H1 (cell line): Measurements from ENCODE around the gene AP2A2. TPM values are rescaled to one million over a fixed set of nuclear protein-coding genes. Genes with fewer than 3 reads are reported as not detected.

Experiments
- CTCF ChIA-PET: fragments of 300-600 bp; sonication (Branson Sonifier 250); formaldehyde crosslinking; loops from one replicate; lab custom pipeline; 2021; ENCODE audit not compliant: partially characterized antibody; lab: Charles Lee
- POLR2A ChIA-PET: fragments of 300-600 bp; sonication (Branson Sonifier 250); formaldehyde crosslinking; loops from one replicate; lab custom pipeline; 2021; ENCODE audit warnings: inconsistent platforms; ENCODE audit not compliant: partially characterized antibody; lab: Charles Lee
- DNase-seq, 2 experiments: peaks; one replicate each; pipeline versions ENCODE4 v3.0.0 to v3.0.0-alpha.2; 2010 to 2022; ENCODE audit warnings: low spot score in 2 of 2, low read depth in 1 of 2, mixed read lengths in 1 of 2
- FAIRE-seq: peaks from 2 replicates; lab custom pipeline; 2011; peaks lifted over from hg19 to GRCh38; lab: Jason Lieb, UNC
- H2AFZ ChIP-seq: 2 replicates; pipeline ENCODE4 v1.8.1; 2012; ENCODE audit warnings: low read length, inconsistent platforms
- H2AK5ac ChIP-seq: 2 replicates; pipeline ENCODE4 v1.6.1; 2013; ENCODE audit warnings: low read depth, low read length
- H2BK120ac ChIP-seq: replicated peaks from 2 replicates; pipeline ENCODE3; 2013; ENCODE audit warnings: low read depth, low read length, inconsistent platforms
- H2BK12ac ChIP-seq: 2 replicates; pipeline ENCODE4 v1.6.1; 2013; ENCODE audit warnings: low read depth, low read length
- H2BK15ac ChIP-seq: 2 replicates; pipeline ENCODE4 v1.6.1; 2013; ENCODE audit warnings: low read length
- H2BK20ac ChIP-seq: 2 replicates; pipeline ENCODE4 v1.6.1; 2013; ENCODE audit warnings: low read length
- H2BK5ac ChIP-seq: 2 replicates; pipeline ENCODE4 v1.6.1; 2013; ENCODE audit warnings: low read depth, low read length
- H3K14ac ChIP-seq: 2 replicates; pipeline ENCODE4 v1.6.1; 2013; ENCODE audit warnings: inconsistent platforms; ENCODE audit not compliant: insufficient read length
- H3K18ac ChIP-seq: 2 replicates; pipeline ENCODE4 v1.6.1; 2013; ENCODE audit warnings: low read length; ENCODE audit errors: extremely low read depth
- H3K23ac ChIP-seq: 2 replicates; pipeline ENCODE4 v1.6.1; 2013; ENCODE audit warnings: inconsistent platforms; ENCODE audit not compliant: insufficient read length
- H3K23me2 ChIP-seq: 2 replicates; pipeline ENCODE4 v1.6.1; 2013; ENCODE audit warnings: low read depth, low read length
- H3K27ac ChIP-seq: 2 replicates; pipeline ENCODE4 v1.6.1; 2011; ENCODE audit warnings: low read depth, low read length, inconsistent platforms
- H3K27me3 ChIP-seq, 4 experiments: replicated peaks in 1 of 4; 1 replicate in 1 of 4; 2 replicates in 3 of 4; pipeline versions ENCODE4 v1.6.1 to v1.8.1; 2011 to 2013; ENCODE audit warnings: low read length in 3 of 4, mild to moderate bottlenecking in 3 of 4, inconsistent platforms in 2 of 4, mixed read lengths in 2 of 4, moderate library complexity in 1 of 4; ENCODE audit not compliant: control insufficient read depth in 3 of 4, insufficient read depth in 3 of 4; ENCODE audit errors: extremely low read depth in 1 of 4
- H3K36me3 ChIP-seq, 4 experiments: 2 replicates each; pipeline versions ENCODE4 v1.6.1 to v1.8.1; 2011 to 2013; ENCODE audit warnings: mild to moderate bottlenecking in 4 of 4, low read length in 3 of 4, moderate library complexity in 2 of 4, control low read depth in 1 of 4, inconsistent platforms in 1 of 4; ENCODE audit not compliant: insufficient read depth in 4 of 4, control insufficient read depth in 2 of 4
- H3K4ac ChIP-seq: replicated peaks from 2 replicates; pipeline ENCODE3; 2013; ENCODE audit warnings: low read length, low read depth, mixed read lengths, inconsistent platforms; ENCODE audit not compliant: insufficient read length
- H3K4me1 ChIP-seq, 4 experiments: replicated peaks in 1 of 4; 1 replicate in 1 of 4; 2 replicates in 3 of 4; pipeline versions ENCODE4 v1.6.1 to v1.8.1; 2011 to 2013; ENCODE audit warnings: low read length in 3 of 4, inconsistent platforms in 2 of 4, mixed read lengths in 1 of 4; ENCODE audit not compliant: insufficient read depth in 4 of 4, control insufficient read depth in 3 of 4
- H3K4me2 ChIP-seq, 2 experiments: 2 replicates each; pipeline versions ENCODE4 v1.6.1 to v1.8.1; 2011 to 2013; ENCODE audit warnings: low read depth in 2 of 2, low read length in 2 of 2, control low read depth in 1 of 2, inconsistent platforms in 1 of 2, mild to moderate bottlenecking in 1 of 2; ENCODE audit not compliant: insufficient read depth in 1 of 2
- H3K4me3 ChIP-seq, 4 experiments: fragments of 200-600, 300-600 bp in 1 of 4; sonication (generic), shearing (Covaris generic), sonication (Bioruptor Twin) in 1 of 4; 2 replicates each; pipeline versions ENCODE4 v1.5.1 to v1.8.1; 2011 to 2016; ENCODE audit warnings: low read length in 4 of 4, low read depth in 3 of 4, control low read depth in 2 of 4, inconsistent platforms in 2 of 4, mild to moderate bottlenecking in 2 of 4, mixed read lengths in 1 of 4, moderate library complexity in 1 of 4; ENCODE audit not compliant: insufficient read depth in 2 of 4; ENCODE audit errors: extremely low read depth in 1 of 4
- H3K56ac ChIP-seq: replicated peaks from 2 replicates; pipeline ENCODE3; 2013; ENCODE audit warnings: low read depth, mild to moderate bottlenecking, mixed read lengths, low read length, inconsistent platforms; ENCODE audit not compliant: insufficient read length
- H3K79me1 ChIP-seq: 2 replicates; pipeline ENCODE4 v1.6.1; 2013; ENCODE audit warnings: low read depth, low read length, control low read depth
- H3K79me2 ChIP-seq, 2 experiments: 2 replicates each; pipeline versions ENCODE4 v1.6.1 to v1.8.1; 2012 to 2013; ENCODE audit warnings: low read length in 2 of 2, mild to moderate bottlenecking in 2 of 2, inconsistent platforms in 1 of 2; ENCODE audit not compliant: insufficient read depth in 2 of 2, control insufficient read depth in 1 of 2
- H3K9ac ChIP-seq, 4 experiments: replicated peaks in 1 of 4; 1 replicate in 1 of 4; 2 replicates in 3 of 4; pipeline versions ENCODE4 v1.6.1 to v1.8.1; 2011 to 2013; ENCODE audit warnings: low read depth in 3 of 4, low read length in 3 of 4, control low read depth in 2 of 4, mild to moderate bottlenecking in 2 of 4, moderate library complexity in 2 of 4, inconsistent platforms in 1 of 4; ENCODE audit errors: extremely low read depth in 1 of 4
- H3K9me3 ChIP-seq, 2 experiments: 2 replicates each; pipeline versions ENCODE4 v1.6.1 to v1.8.1; 2012 to 2013; ENCODE audit warnings: mild to moderate bottlenecking in 2 of 2, moderate library complexity in 2 of 2, control low read depth in 1 of 2, inconsistent platforms in 1 of 2, low read depth in 1 of 2, low read length in 1 of 2, mixed read lengths in 1 of 2; ENCODE audit not compliant: insufficient read depth in 2 of 2
- H4K20me1 ChIP-seq, 2 experiments: replicated peaks in 1 of 2; 2 replicates each; pipeline versions ENCODE3 to v1.8.1; 2011 to 2013; ENCODE audit warnings: inconsistent platforms in 2 of 2, low read length in 2 of 2, mild to moderate bottlenecking in 1 of 2; ENCODE audit not compliant: insufficient read depth in 2 of 2, control insufficient read depth in 1 of 2
- H4K5ac ChIP-seq: 2 replicates; pipeline ENCODE4 v1.6.1; 2013; ENCODE audit warnings: low read length, low read depth, mixed read lengths, inconsistent platforms; ENCODE audit not compliant: insufficient read length
- H4K8ac ChIP-seq: 2 replicates; pipeline ENCODE4 v1.8.0; 2013; ENCODE audit warnings: mild to moderate bottlenecking, moderate library complexity, low read length, inconsistent platforms; ENCODE audit not compliant: insufficient read depth; ENCODE audit errors: extremely low read depth
- H4K91ac ChIP-seq: replicated peaks from 2 replicates; pipeline ENCODE3; 2013; ENCODE audit warnings: low read length, mixed read lengths, inconsistent platforms; ENCODE audit not compliant: insufficient read length
- HDAC6 ChIP-seq: IDR thresholded peaks from one replicate; pipeline ENCODE4 v1.7.1; 2012; ENCODE audit warnings: low read depth, mild to moderate bottlenecking, inconsistent platforms, low read length, moderate library complexity
- JUND ChIP-seq: IDR thresholded peaks from 2 replicates; pipeline ENCODE4 v1.6.1; 2011; ENCODE audit warnings: mild to moderate bottlenecking, improper control_type of control experiment, low read length
- KDM4A ChIP-seq: IDR thresholded peaks from one replicate; pipeline ENCODE4 v1.7.1; 2012; ENCODE audit warnings: low read depth, mild to moderate bottlenecking, moderate library complexity, low read length, inconsistent platforms; ENCODE audit not compliant: severe bottlenecking
- POLR2A ChIP-seq, 2 experiments: IDR thresholded peaks; 1 replicate in 1 of 2; 2 replicates in 1 of 2; pipeline ENCODE4 v1.6.1; 2011; ENCODE audit warnings: low read depth in 2 of 2, low read length in 2 of 2, mild to moderate bottlenecking in 2 of 2; ENCODE audit errors: control extremely low read depth in 1 of 2
- POU5F1 ChIP-seq: IDR thresholded peaks from 2 replicates; pipeline ENCODE4 v1.6.1; 2011; ENCODE audit warnings: low read depth, mild to moderate bottlenecking, low read length, moderate library complexity
- RBBP5 ChIP-seq: IDR thresholded peaks from 2 replicates; pipeline ENCODE4 v1.7.1; 2012; ENCODE audit warnings: low read depth, mild to moderate bottlenecking, inconsistent platforms, low read length, moderate library complexity, borderline replicate concordance
- RFX5 ChIP-seq: IDR thresholded peaks from 2 replicates; pipeline ENCODE4 v1.6.1; 2011; ENCODE audit warnings: low read depth, low read length, improper control_type of control experiment, borderline replicate concordance
- RXRA ChIP-seq: IDR thresholded peaks from 2 replicates; pipeline ENCODE4 v1.6.1; 2011; ENCODE audit warnings: low read depth, mild to moderate bottlenecking, low read length, moderate library complexity; ENCODE audit not compliant: insufficient read depth
- SIRT6 ChIP-seq: IDR thresholded peaks from one replicate; pipeline ENCODE4 v1.7.1; 2012; ENCODE audit warnings: low read length, inconsistent platforms
- SP2 ChIP-seq: IDR thresholded peaks from 2 replicates; pipeline ENCODE4 v1.6.1; 2012; ENCODE audit warnings: mild to moderate bottlenecking, low read length, inconsistent platforms
- TAF7 ChIP-seq: optimal IDR thresholded peaks from 2 replicates; pipeline ENCODE3; 2011; ENCODE audit warnings: low read depth, mild to moderate bottlenecking, inconsistent platforms, low read length, moderate library complexity, borderline replicate concordance
- TBP ChIP-seq: IDR thresholded peaks from 2 replicates; pipeline ENCODE4 v1.6.1; 2011; ENCODE audit warnings: low read depth, low read length, improper control_type of control experiment
- WGBS, 2 experiments: shearing (Covaris generic) in 1 of 2; methylation state at CpG; one replicate each; pipeline versions ENCODE4 v1.1.6 to v1.1.7; 2013 to 2015; ENCODE audit warnings: low lambda C conversion rate in 2 of 2, mixed read lengths in 2 of 2, inconsistent platforms in 1 of 2, low coverage in 1 of 2, missing lambda C conversion rate in 1 of 2; ENCODE audit not compliant: insufficient replicate concordance in 2 of 2, insufficient coverage in 1 of 2, insufficient read length in 1 of 2; ENCODE audit errors: extremely low coverage in 1 of 2, missing lambda C conversion rate in 1 of 2; 5-methylcytosine and 5-hydroxymethylcytosine counted together
- polyA plus RNA-seq, 7 experiments: library from polyadenylated mRNA; depleted of rRNA in 3 of 7; stranded (reverse) in 5 of 7; unstranded in 2 of 7; fragments of >200 nt in 5 of 7; fragments of 200-250 nt in 2 of 7; gene quantifications; 1 replicate in 5 of 7; 2 replicates in 1 of 7; 4 replicates in 1 of 7; pipeline versions ENCODE4 v1.2.1 to v1.2.3, GENCODE V29; 2011 to 2013; ENCODE audit warnings: missing spikeins in 2 of 7, mixed read lengths in 2 of 7
- total RNA-seq: library from RNA; stranded (reverse); fragmentation: NEBNext Ultra II Directional; extraction: Animal tissue kit (Norgen Biotek cat#: 25700); gene quantifications from 2 replicates; pipeline ENCODE4 v1.2.1, GENCODE V29; 2021
- TF ChIP-seq, protein P1 (sequence below): IDR thresholded peaks from 2 replicates; pipeline ENCODE4 v1.6.1; 2012; ENCODE audit warnings: inconsistent platforms

AP2A2 gene
- total and polyA plus RNA-seq, 2 of the 8 experiments (the other 6 are each of a cell fraction or from before 2014, with no cell fraction given) = 50.0 to 65.0 TPM

DNA sequence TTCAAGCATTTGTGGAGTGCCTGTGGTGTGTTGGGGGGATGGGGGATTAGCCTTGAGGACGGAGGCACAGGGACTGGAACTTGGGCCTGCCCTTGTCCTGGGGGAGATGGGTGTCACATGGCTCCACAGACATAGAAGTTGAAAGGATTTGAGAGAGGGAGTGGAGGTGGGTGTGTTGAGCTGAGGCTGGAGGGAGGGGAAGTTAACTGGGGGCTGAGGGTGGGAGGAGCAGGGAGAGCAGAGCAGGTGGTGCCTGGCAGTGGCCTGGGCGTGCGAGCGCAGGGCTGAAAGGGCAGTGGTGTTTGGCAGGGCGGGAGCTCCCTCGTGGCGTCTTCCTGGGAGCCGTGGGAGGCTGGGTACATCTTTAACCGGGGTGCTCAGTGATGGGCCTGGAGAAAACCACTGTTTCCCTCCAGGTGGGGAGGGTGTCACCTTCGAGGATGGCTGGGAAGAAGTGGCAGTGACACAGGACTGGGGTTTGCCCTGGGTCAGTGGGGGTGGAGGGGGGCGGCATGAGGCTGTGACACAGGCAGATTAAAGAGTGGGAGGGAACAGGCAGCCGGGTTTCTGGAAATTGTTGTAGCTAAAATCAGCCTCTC lies 45.5 kb downstream of the AP2A2 start:
- H3K79me1 ChIP-seq = peaks cover 12% of the 10 kb centered on the region
- 0 out of 2 replicates have a peak, but pooled peaks cover 2% of the 10 kb centered on the region for H3K23me2 ChIP-seq
- ChIA-PET POLR2A (interaction anchor here (0.9 to 1.6 kb wide), 2 partner anchors 26 to 84 kb away, joined by 3 to 6 read pairs; no protein-coding TSS in a partner anchor), CTCF (interaction anchor here (1.0 to 2.1 kb wide), 6 partner anchors 14 to 119 kb away, joined by 3 to 5 read pairs (median 4); no protein-coding TSS in a partner anchor)
- H2AFZ ChIP-seq = no peak overlapping the region
- H2AK5ac ChIP-seq = no peak overlapping the region
- no peak overlapping the region for H3K9ac ChIP-seq
- H4K8ac ChIP-seq = no peak overlapping the region
- peaks cover 4 to 17% (median 14%) of the 10 kb centered on the region in 4 experiments; a peak in 5 of 8 replicates for H3K36me3 ChIP-seq
- no peak overlapping the region for H3K4ac ChIP-seq
- H2BK15ac ChIP-seq = no peak overlapping the region
- peaks cover 0 to 4% of the 10 kb centered on the region in 2 experiments; a peak in 1 of 4 replicates for H3K79me2 ChIP-seq
- no peak overlapping the region for H3K18ac ChIP-seq
- H3K56ac ChIP-seq = no peak overlapping the region
- peaks cover 0 to 2% (median 0%) of the 10 kb centered on the region in 4 experiments; a peak in 1 of 7 replicates for H3K4me1 ChIP-seq
- no peak overlapping the region for H2BK5ac ChIP-seq
- H4K5ac ChIP-seq = no peak overlapping the region
- no peak overlapping the region for H3K23ac ChIP-seq
- no peak overlapping the region for H3K14ac ChIP-seq
- DNase-seq (no peak), FAIRE-seq (no peak)
- no peaks in the 10 kb centered on the region for H3K27me3 ChIP-seq
- peaks cover 0 to 9% of the 10 kb centered on the region in 2 experiments for H4K20me1 ChIP-seq
- H2BK12ac ChIP-seq = no peak overlapping the region
- H2BK20ac ChIP-seq = no peak overlapping the region
- H3K4me3 ChIP-seq = no peak overlapping the region
- no peak overlapping the region for H3K4me2 ChIP-seq
- H4K91ac ChIP-seq = no peak overlapping the region
- no peak overlapping the region for H2BK120ac ChIP-seq
- no peaks in the 10 kb centered on the region for H3K9me3 ChIP-seq
- H3K27ac ChIP-seq = no peak overlapping the region
- WGBS, 2 experiments = 85% methylated on average over 12 of the region's 12 CpGs; no CpG with 5 or more reads in 1 of the 2 experiments
- TF ChIP-seq JUND = no peak
- no peak for TF ChIP-seq POU5F1
- TF ChIP-seq, protein P1, sequence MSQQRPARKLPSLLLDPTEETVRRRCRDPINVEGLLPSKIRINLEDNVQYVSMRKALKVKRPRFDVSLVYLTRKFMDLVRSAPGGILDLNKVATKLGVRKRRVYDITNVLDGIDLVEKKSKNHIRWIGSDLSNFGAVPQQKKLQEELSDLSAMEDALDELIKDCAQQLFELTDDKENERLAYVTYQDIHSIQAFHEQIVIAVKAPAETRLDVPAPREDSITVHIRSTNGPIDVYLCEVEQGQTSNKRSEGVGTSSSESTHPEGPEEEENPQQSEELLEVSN = no peak
- no peak for TF ChIP-seq KDM4A
- TF ChIP-seq RXRA = no peak
- TF ChIP-seq RBBP5 = no peak
- TF ChIP-seq TAF7 = no peak
- no peak for TF ChIP-seq POLR2A (IDR thresholded peaks at IDR 0.05; ENCODE audit: control extremely low read depth in 1 of 2, low read depth in 2 of 2, low read length in 2 of 2)
- no peak for TF ChIP-seq SP2
- TF ChIP-seq HDAC6 = no peak
- TF ChIP-seq RFX5 = no peak
- TF ChIP-seq SIRT6 = no peak
- TF ChIP-seq TBP = no peak
